GM18868 (cell line): ENCODE measurements around the gene CCR5.
"Not testable (repeated sequence)": the region's sequence is repeated elsewhere in the genome, so short reads cannot be mapped to it uniquely, and the experiment has no call there.

Experiments
- ATAC-seq: cut with Tn5 transposase; IDR thresholded peaks from one replicate; pipeline ENCODE4 v1.9.1; 2021; ENCODE audit warnings: mild to moderate bottlenecking, moderate library complexity; ENCODE audit not compliant: unreplicated experiment

The CCR5 gene

DNA sequence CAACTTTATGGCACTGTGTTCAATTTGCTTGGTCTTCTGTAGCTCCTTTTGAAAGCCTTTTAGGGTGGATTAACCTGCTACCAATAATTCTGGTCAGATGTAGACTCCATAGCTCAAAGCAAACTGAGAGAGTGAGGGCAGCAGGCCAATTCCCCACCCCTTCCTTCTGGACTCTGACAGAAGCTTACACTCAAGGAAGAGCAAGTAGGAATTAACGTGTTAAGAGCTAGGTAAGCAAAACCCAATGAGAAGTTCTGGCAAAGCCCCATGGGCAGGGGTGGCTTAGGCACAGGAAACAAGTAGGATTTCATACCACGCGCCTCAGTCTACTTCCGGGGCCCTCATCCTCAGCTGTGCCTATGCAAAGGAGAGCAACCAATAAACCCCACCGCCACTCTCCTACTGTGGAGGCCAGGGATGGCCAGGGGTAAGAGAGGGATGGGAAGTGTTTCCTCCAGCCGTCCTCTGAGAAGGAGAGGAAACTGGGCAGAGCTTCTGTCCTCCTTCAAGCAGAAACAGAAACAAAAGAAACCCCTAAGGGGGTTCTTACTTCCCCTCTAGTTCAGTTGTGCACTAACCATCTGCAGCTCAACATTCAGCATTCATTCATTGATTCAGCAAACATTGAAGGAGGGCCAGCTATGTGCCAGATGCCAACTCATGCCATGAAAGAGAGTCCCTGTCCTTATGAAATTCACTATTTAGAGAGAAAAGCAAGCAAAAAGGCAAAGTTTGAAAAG, 12.6 kb downstream of the CCR5 start:
- no peak for ATAC-seq

DNA sequence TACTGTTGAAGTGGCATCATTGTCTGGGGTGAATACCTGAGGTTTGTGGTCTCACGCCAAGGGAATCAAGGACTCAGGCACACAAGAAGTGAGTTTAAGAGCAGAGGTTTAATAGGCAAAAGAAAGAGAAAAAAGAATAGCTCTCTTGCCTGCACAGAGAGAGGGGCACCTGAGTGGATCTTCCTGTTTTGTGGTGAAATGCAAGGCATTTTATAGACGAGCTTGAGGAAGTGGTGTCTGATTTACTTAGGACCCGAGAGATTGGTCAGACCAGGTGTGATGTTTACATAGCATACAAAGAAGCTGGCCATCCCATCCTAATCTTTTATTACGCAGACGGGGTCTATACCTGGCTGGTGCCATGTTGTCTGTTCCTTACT, 13.2 kb downstream of the CCR5 start:
- ATAC-seq: no peak

DNA sequence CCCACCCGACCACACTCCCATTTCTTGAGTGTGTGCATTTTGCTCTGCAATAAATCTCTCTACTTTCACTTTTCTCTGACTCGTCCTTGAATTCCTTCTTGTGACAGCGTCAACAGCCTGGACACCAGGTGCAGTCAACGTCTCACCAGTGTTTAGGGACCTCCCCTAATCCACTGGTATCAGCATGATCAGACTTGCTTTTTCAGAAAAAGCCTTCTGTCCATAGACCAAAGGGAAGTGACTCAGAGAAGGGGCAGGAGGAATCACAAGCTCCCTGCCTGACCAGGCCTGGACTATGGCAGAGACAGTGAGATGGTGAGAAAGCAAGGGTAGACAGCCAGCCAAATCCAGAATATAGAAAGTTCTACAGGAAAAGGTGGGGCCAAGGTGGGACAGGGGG, 15.5 kb downstream of the CCR5 start:
- no peak for ATAC-seq

DNA sequence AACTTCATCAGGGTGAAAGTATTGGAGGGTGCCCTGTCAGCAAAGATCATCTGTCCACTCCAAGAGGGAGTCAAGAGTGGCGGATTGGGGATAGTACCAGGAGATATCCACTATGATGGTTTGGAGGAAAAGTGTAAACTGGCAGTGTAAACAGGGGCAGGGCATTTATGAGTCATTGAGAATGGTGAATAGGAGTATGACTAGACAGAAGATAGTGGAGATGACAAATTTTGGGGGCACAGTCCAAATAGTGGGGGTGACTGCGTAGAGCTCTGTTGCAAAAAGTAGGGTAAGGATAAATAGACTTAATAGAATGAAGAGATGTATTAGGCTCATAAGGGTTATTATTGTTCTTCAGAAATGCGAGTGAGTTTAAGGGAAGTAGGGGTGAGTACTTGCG, 18.1 kb downstream of the CCR5 start:
- ATAC-seq: not testable (repeated sequence)

DNA sequence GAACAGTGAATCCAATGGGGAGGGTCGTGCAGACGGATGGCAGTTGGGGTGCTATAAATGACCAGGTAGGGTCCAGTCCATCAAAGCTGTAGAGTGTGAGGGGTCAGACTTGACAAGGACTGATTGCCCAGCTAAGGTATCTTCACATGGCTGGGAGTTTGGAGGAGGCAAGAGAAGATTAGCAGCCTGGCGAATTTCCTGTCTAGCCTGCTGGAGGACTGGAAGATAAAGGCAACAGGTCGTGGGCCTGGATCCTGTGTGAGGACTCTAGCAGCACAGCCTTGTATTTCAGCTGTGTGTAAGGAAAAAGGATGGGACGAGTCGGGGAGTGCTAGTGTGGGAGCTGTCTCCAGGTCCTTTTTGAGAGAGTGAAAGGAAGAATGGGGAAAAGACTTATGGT, 18.6 kb downstream of the CCR5 start:
- no peak for ATAC-seq

DNA sequence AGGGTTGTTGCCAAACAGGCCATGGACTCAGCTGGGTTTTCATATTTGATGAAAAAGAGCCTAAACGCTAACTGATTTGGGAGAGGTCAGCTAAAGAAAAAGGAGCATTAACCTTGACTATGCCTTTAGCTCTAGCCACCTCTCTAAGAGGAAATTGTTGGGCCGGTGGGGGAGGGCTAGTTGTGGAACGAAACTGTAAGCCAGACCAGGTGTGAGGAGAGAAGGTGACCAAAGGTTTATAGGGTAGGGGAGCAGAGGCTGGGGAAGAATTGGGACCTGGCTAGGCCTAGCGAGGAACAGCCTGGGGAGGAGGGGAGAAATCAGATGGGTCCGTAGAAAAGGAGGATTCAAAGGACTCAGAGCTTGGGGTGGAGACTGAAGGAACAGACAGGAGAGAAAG, 20.8 kb downstream of the CCR5 start:
- ATAC-seq: not testable (repeated sequence)

DNA sequence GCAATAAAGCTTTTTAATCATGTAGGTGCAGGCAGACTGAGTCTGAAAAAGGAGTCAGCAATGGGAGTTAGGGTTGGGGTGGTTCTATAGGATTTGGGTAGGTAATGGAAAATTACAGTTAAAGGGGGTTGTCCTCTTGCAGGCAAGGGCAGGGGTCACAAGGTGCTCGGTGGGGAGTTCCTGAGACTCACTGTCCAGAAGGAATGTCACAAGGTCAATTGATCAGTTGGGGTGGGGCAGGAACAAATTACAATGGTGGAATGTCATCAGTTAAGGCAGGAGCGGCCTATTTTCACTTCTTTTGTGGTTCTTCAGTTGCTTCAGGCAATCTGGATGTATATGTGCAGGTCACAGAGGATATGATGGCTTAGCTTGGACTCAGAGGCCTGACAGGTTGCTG, 22.3 kb downstream of the CCR5 start:
- no peak for ATAC-seq

DNA sequence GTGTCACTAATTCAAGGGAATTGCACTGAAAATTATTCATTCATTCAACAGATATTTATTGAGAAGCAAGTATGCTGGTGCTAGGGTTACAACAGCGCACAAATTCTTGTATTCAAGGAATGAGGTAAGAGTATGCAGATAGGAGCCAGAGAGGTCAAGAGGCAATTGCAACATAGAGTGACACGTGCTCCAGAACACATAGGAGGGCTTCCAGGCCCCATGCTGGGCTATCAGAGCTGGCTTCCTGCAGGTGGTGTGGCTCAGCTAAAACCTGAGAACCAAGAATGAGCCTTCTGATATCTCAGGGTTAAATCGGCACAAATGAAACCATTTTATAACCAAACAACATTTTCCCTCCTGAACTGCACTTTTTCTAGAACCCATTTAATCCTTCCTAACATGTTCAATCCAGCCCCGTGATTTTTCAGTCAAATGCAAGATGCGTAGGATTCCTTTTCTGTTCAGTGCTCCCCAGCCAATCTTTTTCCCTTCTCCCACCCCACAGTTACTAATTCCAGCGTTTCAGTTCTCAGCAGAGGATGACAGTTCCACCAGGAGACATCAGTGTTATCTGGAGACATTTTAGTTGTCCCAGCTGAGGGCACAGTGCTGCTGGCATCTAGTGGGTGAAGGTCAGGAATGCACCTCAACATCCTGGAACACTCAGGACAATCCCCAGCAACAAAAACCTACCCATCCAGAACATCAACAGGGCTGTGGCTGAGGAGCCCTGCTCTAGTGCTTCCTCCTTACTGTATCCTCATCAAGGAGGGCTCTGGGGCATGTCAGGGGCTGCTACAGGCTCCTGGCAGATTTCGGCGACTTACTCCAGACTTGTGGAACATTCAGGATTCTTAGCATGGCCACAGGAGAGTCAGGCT, 23.0 kb downstream of the CCR5 start:
- ATAC-seq: no peak

DNA sequence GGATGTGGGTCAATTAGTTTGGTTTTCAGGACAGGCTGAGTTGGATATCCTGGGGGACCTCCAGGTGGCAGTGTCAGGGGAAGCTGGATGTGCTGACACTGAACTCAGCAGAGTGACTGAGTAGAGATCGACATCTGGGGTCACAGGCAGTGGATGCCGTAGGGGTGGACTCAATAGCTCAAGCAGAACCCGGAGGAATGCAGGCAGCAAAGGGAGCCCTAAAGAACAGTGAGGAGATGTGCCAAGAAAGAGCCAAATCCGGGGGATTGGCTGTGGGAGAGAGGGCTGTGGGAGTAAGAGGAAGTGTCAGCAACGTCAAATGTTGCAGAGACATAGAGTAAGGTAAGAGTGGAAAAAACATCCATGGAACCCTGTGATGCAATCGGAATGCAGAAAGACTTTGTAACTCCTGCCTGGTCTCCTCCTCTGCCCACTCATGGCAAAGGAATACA, 24.5 kb downstream of the CCR5 start:
- ATAC-seq: no peak

DNA sequence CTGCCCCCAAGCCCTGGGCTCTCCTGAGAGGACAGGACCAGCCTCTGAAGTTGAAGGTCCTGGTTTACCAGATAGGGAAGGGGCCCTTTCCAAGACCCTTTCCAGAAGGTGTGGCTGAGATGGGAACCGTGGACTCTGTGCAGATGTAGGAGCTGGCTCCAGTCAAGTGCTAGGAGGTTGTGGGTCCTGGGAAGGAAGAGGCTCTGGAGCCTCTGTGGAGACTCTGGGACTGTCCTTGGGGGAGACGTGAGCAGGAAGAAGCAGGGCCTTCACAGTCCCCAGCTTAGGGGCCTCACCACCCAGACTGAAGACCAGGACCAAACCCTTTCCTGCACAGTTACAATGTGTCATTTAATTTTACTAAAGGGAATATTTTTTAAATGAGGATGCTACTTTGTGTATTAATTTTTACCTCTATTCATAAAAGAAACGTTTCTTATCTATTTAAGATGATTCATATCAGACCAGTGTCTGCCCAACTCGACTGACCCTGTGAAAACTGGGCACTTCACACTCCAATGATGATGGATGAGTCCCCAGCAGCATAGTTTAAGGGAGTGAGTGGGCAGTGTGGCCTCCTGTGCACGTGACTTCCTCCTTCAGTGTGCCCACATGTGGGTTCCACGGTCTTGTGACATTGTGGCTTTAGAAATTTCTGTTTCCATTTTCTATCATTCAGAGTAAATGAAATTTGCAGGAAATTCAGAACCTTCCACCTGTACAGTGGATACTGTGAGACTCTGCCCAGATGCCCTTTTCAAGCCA, 25.2 kb downstream of the CCR5 start:
- no peak for ATAC-seq

DNA sequence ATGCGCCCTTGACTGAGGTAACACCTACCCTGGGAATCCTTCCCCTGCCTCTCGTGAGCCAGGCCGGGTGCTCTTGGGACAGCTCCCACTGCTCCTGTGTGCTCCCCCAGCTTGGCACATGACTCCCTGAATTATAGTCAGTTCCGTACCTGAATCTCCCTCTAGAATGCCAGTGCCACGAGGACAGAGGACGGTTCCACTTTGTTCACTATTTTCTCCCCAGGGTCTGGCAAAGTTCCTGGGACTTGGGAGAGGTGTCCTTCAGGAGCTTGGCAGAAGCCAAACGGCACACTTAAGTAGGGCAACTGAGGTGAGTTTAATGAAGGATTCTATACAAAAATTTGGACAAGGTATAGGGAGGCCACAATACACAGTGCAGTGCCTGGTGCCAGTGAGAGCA, 26.4 kb downstream of the CCR5 start:
- ATAC-seq: no peak

DNA sequence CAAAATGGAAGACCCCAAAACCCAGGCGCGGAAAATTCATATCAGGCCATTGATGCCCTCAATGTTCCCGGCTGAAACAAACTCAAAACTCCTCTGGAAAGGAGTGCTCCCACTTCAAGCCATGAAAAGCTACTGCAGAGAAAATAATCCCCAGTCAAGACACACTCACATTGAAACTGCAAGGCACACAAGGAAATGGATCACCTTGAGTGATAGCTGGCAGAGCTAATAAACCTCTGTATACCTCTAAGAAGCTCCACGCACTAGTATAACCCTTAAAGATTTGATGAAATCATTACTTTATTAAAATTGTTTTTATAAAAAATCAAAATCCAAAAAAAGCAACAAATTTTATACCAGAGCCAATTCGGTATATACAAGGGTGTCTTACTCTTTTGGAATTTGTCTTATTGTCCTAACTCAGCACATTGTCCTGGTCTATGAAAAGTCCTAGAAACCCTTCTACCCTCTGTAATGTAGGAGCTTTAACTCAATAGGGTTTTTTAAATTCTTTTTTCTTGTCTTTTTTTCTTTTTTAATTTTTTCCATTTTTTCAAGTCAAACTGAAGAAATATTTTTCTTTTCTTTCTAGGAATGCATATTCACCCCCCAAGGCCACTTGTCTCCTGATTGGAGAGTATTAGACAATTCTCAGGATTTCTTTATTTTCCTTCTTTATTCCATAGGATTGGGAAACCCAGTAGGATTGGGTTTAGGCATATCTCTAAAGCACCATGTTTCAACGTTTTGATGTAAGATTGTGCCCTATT, 27.6 kb downstream of the CCR5 start:
- ATAC-seq: no peak

DNA sequence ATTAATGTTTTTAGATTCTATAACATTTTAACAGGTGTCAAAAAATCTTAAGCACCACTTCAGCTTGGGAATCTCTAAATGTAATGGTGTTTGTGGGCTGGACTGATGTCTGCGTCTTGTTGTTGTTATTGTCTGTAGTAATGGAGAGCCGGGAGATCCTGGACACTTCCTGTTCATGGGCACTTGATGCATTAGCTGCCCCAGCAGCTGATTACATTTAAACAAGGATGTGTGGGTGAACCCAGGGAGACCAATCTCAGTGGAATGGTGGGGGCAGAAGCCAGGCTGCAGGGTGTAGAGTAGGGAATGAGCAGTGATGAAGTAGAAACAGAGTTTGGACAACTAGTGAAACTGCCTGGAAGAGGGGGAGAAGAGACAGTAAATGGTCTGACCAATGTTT, 28.4 kb downstream of the CCR5 start:
- ATAC-seq: no peak

DNA sequence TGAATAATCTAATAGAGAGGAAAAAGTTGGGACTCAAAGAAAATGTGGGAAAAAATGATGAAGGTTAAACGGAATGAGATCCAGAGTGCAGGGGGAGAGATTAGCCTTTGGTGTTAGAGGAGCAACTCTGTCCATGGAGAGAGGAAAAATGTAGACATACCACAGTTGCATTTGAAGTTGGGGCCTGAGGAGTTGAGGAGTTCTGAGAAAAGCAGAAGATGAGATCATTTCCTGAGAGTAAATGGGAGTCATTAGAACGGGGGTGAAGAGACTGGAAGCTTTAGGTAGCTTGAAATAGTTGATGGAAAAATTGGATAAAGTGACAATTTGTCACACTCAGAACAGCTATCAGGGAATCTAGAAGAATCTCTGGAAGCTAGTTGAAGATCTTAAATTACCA, 28.8 kb downstream of the CCR5 start:
- no peak for ATAC-seq

DNA sequence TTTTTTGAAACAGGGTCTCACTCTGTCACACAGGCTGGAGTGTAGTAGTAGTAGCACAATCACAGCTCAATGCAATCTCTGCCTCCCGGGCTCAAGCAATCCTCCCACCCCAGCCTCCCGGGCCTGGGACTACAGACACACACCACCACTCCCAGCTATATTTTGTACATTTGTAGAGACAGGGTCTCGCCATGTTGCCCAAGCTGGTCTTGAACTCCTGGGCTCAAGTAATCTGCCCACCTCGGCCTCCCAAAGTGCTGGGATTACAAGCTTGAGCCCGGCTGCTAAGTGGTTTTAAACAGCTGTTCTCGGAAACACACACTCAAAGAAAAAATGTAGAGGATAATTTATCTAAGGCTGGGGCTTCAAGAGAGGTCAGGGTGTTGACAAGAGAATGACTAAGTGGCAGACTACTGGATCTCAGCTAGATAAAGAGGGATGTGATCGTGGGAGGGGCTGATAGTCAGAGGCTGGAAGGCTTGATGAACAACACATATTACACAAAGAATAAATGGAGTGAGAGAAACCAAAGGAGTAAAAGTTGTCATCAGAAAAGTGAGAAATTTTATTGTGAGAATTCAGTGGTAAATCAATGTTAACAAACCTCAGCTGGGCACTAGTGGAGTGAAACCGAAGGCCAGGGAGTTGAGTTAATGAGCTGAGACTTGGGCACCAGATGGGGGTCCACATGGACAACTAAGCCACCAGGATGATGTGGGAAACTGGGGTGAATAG, 29.4 kb downstream of the CCR5 start:
- ATAC-seq: no peak

DNA sequence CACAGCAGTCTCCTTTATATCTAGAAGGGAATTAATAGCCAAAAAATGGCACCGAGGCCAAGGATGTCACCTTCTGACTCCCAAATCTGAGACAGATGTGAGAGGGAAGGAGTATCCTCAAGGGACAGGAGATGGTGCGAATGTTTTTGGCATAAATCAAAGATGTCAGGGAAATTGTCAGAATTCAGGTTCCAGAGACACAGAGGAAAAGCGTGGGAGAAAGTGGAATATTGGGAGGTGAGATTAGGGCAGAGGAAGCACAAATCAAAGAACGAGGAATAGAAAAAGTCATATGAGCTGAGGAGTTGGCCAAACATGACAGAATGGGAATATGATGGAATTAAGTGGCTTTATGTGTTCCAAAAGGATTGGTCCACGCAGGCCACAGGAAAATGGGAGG, 30.1 kb downstream of the CCR5 start:
- no peak for ATAC-seq

DNA sequence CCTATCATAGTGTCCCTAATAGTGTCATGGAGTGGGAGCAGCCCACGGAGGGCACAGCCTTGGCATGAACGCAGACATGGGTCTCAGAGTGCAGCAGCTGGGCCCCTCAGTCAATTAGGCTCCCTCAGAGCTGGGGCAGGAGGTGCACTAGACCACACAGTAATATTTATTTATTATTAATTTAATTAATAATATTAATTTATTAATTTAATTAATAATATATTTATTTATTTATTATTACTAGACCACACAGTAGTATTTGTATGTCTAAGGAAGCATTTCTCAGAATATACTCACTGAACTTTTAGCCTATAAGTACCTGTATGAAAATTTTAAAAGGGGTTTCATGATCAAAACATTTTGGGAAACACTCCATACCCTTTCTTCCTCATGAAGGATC, 30.8 kb downstream of the CCR5 start:
- no peak for ATAC-seq

DNA sequence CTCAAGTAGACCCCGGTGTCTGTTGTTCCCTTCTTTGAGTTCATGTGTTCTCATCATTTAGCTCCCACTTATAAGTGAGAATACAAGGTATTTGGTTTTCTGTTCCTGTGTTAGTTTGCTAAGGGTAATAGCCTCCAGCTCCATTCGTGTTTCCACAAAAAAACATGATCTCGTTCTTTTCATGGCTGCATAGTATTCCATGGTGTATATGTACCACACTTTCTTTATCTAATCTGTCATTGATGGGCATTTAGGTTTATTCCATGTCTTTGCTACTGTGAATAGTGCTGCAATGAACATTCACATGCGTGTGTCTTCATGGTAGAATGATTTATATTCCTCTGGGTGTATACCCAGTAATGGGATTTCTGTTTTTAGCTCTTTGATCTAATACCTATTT, 32.2 kb downstream of the CCR5 start:
- ATAC-seq: not testable (repeated sequence)

DNA sequence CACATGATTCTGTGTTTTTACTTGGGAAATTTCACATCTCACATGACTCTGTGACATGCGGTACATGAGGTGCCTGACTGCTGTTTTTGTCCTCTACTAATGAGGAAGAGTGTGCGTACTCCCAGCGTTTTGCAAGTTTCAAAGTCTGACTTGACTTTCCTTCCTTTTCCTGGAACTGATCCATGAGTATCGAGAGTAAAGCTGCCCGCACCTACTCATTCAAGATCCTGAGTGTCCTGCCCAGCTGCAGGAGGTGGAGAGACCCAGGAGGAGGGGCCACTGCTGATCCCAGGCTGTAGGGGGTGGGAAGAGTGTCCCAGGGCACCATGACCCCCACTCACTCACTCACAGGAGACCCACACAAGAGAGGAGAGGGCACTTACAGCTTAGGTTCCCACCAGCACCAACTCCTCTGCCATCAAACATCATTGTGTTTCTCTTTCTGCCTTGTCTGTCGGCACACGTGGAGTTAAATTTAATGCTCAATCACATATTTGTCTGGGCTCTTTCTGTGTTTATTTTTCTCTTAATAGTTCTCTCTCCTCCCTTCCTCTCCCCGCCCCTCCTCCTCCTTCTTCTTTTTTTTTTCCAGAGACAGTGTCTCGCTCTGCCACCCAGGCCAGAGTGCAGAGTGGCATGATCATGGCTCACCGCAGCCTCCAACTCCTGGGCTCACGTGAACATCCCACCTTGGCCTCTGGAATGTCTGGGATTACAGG, 34.7 kb downstream of the CCR5 start:
- ATAC-seq: no peak

DNA sequence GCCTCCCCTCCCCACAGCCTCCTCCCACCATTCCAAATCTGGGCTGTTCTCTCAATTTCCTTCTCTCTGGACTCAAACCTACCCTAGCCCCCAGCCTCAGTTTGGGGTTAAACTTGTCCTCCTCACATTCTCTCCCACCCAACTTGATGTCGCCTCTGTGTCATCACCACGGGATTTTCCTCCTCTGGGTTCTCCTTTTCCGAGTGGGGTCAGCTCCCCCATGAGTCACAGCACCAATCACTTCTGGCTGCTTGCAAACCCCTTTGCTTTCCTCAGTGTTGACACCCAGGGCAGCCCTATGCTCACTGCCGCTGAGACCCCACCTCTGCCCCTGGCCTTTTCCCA, 35.7 kb downstream of the CCR5 start:
- no peak for ATAC-seq
